HG02981 (cell line): ENCODE measurements around the gene ZNF800.

ENCODE experiments used
- ATAC-seq: cut with Tn5 transposase; IDR thresholded peaks from one replicate; pipeline ENCODE4 v1.9.1; 2021; ENCODE audit warnings: mild to moderate bottlenecking, moderate library complexity; ENCODE audit not compliant: unreplicated experiment

Gene ZNF800

DNA sequence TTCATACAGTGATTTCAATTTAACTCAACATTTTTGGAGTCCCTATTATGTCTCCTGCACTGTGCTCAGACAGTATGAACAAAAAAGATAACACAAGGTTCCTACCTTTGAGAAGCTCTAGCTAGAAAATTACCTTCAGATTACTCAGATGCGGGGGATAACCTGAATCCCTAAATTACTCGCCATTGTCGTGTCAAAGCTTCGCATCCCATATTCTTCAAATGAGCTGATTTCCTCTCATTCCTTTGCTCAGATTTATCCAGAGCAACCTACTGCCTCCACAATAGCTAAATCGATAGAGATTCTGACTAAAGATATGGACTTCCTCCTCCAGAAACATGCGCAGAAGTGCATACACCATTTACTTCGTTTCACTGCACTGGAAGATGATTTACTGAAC is 42.6 kb downstream of the ZNF800 start:
- ATAC-seq, result no peak

DNA sequence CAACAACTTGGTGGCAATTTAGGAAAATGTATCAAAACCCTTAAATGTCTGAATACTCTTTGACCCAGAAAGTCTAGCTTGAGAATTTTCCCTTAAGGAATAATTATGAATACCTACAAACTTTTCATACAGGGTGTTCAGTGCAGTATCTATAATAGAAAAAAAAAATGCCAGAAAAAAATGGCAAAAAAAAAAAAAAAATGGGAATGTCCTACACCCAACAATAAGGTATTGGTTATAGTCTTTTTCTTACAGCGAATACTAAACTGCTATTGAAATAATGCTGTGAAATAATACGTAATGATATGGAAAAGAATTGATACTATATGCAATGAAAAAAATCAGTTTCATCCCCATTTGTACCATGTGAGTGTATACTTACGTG is 44.3 kb downstream of the ZNF800 start:
- no peak for ATAC-seq

DNA sequence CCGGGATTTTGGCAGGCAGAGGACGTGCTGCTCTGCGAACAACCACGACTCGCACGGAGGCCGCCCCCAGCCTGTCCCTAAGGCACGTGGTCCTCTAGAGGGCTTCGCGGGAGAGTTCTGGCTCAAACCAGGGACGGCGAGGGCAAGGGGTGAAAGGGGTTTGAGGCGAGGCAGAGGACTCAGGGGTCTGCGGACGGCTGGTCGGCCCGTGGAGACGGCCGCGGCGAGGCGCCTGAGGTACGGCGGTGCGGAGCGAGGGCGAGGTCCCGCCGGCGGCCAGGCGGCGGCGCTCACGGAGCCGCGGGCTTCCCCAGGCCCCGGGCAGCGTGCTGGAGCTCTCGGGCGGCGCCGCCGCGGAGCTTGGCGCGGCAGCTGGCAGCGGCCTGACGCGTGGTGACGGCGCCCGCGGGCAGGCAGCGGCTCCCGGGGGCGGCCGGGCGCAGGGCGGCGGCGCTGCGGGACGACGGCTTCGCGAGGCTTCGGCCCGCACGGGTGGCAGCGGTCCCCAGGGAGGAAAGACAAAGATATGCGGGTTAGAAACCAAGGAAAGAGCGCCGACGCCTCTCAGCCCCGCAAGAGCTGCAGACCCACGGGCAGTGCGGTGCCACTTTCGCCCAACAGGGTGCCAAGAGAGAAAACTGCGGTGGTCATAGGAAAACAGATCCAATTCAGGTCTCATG is 44.8 kb downstream of the ZNF800 start:
- peak; percentile 97 for ATAC-seq

DNA sequence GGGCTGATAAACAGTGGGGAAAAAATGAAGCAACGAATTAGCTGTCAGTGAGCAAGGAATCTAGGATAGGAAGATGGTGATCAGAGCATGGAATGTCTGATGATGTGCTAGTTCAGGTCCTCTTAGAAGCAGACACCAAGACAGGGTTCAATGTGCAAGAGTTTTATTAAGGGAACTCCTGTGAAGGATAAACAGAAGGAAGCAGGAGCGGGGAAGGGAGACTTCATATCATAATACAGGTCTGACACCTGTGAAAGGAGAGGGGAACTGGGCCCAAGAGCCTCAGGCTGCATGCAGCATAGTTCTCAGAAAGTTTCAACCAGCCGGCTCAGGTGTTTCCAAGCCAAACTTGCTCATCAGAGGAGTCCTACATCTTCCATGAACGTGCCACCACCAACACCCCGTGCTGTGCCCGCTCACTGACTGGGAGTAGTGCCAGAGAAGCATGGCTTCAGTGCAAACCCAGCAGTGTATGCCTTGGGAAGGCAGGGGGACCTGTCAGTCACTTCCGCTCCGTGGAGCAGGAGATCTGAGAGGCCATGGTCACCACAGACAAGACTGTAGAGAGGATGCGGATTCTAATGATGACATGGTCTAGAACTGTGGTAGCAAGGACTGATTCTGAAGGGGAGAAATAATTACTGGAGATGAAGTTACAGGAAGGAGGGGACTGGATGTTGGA is 45.8 kb downstream of the ZNF800 start:
- no peak for ATAC-seq

DNA sequence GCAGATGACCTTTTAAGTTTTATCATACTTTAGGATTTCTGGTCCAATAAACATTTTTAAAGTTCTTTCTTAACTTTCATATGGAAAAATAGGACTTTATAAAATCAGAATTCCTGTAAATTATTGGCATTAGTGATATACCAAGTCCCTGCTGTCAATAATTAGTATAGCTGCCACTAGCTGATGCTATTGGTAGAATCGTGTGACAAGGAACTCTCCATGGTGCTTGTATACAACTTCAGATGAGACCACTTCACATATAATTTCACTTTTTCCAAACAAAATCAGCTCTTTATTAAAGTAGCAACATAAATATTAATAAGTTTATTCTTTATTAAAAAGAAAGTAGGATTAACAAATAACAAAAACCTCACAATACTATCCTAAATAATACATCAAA is 49.9 kb downstream of the ZNF800 start:
- no peak for ATAC-seq

DNA sequence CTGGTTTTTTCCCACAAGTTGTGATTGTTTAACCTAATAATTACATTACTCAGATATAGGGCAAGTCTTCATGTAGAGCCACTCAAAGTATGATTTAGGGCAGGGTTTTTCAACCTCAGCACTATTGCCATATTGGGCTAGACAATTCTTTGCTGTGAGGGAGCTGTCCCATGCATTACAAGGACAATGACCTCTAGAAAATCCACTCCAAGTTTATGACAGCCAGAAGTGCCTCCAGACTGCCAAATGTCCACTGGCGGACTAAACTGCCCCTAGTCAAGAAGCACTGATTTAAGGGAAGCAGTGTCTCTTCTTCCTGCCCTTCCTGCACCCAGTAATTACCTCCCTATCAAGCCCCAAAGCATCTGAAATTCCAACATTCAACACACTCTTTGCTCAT is 54.4 kb downstream of the ZNF800 start:
- no peak for ATAC-seq

DNA sequence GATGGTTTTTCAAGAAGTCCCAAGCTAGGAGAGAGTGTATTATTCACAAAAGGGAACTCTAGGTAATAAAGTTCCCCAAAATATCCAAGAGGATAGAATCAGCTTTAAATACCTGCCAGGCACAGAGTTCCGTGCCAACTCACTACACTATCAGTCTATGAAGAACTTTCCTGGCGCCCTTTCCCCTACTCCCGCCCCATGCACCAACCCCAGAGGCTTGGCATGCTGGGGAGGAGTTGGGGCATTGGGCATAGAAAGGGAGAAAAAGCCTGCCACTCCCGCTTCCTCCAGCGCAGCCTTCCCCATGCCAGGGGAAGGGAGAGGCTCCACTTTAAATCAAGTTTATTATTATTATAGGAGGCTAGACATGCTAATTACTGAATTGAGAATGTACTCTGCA is 54.9 kb downstream of the ZNF800 start:
- ATAC-seq, result no peak

DNA sequence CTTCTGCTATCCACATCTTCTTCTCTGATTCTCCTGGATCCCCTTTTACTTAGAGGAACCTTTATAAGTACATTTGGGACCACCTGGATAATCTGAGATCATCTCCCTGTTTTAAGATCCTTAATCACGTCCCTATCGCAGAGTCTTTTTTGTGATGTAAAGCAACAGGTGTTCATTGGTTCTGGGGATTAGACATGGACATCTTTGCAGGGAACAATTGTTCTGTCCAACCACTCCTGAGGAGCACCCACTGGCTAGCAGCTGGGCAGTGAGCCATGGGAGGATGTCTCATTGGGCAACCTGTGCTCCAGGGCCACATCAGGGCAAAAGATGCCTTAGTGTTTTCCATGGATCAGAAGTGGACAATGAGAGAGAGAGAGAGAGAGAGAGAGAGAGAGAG is 56.0 kb downstream of the ZNF800 start:
- no peak for ATAC-seq

DNA sequence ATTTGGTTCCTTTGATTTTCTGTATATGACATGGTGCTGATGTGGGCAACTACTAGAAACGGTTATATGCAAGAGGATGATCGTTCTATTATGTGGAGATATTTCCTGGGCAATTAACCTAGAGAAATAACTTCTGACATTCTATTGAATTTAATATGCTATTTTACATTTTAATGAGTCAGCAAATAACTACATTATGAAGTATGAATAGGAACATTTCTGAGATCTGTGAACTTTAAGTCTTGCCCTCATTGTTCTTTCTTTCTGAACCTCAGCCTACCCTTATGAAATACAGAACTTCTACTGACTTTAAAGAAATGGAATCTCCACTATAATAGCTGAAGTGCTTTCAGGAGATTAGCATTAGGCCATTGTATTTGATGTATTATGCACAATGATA is 59.6 kb downstream of the ZNF800 start:
- no peak for ATAC-seq

DNA sequence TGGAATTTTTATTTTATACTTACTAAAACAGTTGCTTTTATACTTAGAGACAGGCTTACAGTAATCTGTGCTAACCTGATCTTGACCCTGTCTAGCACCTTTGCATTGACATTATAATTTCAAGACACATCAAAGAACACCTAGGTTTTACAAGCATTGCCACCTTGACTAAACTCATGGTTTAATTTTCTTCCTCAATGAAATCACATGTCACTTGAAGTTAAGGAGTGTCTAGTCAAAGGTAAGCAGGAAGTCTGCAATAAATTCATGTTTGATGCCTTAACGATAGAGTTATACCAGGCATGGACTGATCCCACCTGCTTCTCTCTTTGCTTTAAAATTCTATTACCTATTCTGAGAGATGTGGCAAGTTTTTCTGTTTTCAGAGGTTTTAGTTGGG is 62.4 kb downstream of the ZNF800 start:
- no peak for ATAC-seq

DNA sequence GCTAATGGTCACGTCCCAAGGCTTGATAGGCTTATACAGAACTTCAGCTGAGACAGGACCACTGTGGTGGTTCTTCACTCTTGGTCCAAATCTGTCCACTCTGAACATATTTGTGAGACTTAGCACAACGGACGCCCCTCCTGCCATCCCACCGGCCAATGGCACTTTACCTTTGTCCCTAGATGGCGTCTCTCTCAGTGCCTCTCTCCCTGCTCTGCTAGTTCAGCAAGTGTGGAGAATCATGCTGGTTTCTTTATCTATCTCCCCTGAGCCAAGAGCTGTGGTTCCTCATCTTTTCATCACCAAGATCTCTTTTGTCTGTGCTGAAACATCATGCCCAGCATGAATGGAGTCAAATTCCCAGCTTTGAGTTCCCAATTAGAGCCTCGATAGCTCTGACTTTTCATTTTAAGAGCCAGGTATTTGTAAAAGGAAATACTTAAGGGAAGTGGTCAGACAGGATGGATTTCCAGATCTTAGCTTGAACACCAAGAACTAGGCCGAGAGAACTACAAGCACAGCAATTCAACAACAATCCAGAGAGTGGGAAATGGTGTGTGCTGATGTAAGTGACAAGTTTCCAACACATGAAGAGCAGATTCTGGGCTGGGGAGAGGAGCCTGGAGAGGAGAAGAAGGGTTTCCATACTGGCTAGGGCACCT is 69.5 kb downstream of the ZNF800 start:
- no peak for ATAC-seq

DNA sequence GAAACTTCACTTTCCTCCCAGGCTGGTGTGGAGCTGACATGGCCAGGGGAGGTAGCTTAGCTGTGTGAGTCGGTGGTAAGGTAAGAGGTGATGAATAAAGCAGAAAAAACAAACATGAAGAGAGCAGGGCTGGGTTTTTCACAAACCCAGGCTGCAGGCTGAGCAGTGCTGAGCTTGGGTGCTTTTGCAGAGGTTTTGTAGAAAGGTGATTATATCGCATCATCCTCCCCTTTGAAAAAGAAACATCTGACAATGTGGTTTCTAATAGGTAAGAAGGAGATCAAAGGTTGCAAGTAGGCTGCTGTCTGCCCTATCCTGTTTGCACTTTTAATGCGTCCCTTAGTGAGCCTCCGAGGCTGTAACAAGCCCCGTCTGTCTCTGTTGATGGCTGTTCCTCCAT is 70.2 kb downstream of the ZNF800 start:
- ATAC-seq, result no peak

DNA sequence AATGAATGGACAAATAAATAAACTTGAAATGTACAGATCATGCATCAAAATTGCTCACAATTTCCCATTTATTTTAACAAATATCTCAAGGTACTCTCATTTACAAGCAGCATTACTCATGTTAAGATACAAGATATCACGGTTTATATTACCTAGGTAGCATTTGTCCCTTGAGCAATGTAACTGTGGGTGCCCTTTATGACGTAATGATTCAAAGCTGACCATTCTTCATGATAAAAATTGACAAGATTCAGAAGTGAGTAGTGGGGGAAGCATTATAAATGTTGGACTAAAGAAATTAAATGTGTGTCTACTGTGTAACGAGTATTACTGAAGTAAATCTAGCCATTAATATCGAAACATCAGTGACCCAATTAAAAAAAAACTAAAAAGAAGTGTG is 71.5 kb downstream of the ZNF800 start:
- no peak for ATAC-seq
